Ishikawa (cell line): ENCODE results near the gene HOXD8.

Experiments
- CEBPB ChIP-seq: IDR thresholded peaks from 2 replicates; pipeline ENCODE4 v1.6.1; 2012
- CREB1 ChIP-seq: IDR thresholded peaks from 2 replicates; pipeline ENCODE4 v1.6.1; 2012; ENCODE audit warnings: low read depth
- EGR1 ChIP-seq: IDR thresholded peaks from 2 replicates; pipeline ENCODE4 v1.6.1; 2012
- EP300 ChIP-seq: IDR thresholded peaks from 2 replicates; pipeline ENCODE4 v1.6.1; 2012; ENCODE audit warnings: borderline replicate concordance
- FOXM1 ChIP-seq: IDR thresholded peaks from 2 replicates; pipeline ENCODE4 v1.6.1; 2012; ENCODE audit warnings: low read depth, borderline replicate concordance
- NFIC ChIP-seq: IDR thresholded peaks from 2 replicates; pipeline ENCODE4 v1.6.1; 2012
- RAD21 ChIP-seq: IDR thresholded peaks from 2 replicates; pipeline ENCODE4 v1.6.1; 2012; ENCODE audit warnings: low read depth
- TAF1 ChIP-seq: IDR thresholded peaks from 2 replicates; pipeline ENCODE4 v1.6.1; 2012; ENCODE audit warnings: low read depth, mild to moderate bottlenecking
- TCF12 ChIP-seq: IDR thresholded peaks from 2 replicates; pipeline ENCODE4 v1.6.1; 2012; ENCODE audit warnings: low read depth
- TEAD4 ChIP-seq: IDR thresholded peaks from 2 replicates; pipeline ENCODE4 v1.6.1; 2012
- YY1 ChIP-seq: IDR thresholded peaks from 2 replicates; pipeline ENCODE4 v1.6.1; 2012; ENCODE audit warnings: low read depth
- ZBTB7A ChIP-seq: IDR thresholded peaks from 2 replicates; pipeline ENCODE4 v1.6.1; 2012; ENCODE audit warnings: low read depth
- TF ChIP-seq, protein P1 (sequence below): IDR thresholded peaks from 2 replicates; pipeline ENCODE4 v1.6.1; 2012
- TF ChIP-seq, protein P2 (sequence below): IDR thresholded peaks from 2 replicates; pipeline ENCODE4 v1.6.1; 2012
- TF ChIP-seq, protein P3 (sequence below): IDR thresholded peaks from 2 replicates; pipeline ENCODE4 v1.6.1; 2012; ENCODE audit warnings: low read depth, mild to moderate bottlenecking

The HOXD8 gene

DNA sequence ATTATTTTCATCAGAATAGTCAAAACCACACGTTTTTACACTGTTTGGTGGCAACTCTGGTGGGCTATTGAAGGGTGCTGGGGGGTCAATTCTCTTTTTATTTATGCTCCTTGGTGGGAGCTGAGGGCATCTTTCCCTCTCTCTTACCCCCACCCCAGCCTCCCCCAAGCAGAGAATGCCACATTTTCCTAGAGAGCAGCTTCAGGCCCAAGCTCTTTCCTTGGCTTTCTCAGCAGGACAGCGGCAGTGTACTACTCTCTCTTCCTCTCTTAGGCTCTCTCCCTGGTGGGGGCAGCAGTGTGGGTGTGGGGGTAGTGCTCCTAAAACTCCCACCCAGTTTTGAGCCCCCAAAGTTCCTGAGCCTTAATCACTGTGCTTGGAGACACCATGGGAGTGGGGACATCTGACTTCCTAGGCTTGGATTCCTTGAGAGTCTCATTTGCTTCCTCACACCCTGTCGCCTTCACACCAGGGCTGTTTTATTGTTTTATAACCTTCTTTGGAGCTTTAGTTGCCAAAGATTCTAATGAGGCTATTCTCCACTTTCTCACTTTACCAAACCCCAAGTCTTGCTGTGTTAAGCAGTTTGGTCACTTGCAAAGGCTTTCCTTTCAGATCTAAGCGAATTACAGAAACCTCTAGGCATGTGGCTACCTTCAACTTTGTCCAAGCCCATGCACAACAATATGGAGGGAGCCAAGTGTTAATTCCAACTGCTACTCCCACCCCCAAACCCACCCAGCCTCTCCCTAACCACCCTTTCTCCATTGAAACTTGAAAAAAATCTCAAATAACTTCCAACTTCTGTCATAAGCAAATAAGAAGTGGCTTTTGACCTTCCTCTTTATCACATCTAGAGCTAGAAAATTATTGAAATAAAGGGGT, 15.8 kb downstream of the HOXD8 start:
- TF ChIP-seq TEAD4 (no peak), ZBTB7A (no peak), CREB1 (no peak), TCF12 (no peak), CEBPB (no peak), EP300 (no peak), FOXM1 (no peak), NFIC (no peak), TAF1 (no peak)
- TF ChIP-seq, protein P1, sequence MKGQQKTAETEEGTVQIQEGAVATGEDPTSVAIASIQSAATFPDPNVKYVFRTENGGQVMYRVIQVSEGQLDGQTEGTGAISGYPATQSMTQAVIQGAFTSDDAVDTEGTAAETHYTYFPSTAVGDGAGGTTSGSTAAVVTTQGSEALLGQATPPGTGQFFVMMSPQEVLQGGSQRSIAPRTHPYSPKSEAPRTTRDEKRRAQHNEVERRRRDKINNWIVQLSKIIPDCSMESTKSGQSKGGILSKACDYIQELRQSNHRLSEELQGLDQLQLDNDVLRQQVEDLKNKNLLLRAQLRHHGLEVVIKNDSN: no peak
- TF ChIP-seq, protein P2, sequence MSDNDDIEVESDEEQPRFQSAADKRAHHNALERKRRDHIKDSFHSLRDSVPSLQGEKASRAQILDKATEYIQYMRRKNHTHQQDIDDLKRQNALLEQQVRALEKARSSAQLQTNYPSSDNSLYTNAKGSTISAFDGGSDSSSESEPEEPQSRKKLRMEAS: no peak
- TF ChIP-seq, protein P3, sequence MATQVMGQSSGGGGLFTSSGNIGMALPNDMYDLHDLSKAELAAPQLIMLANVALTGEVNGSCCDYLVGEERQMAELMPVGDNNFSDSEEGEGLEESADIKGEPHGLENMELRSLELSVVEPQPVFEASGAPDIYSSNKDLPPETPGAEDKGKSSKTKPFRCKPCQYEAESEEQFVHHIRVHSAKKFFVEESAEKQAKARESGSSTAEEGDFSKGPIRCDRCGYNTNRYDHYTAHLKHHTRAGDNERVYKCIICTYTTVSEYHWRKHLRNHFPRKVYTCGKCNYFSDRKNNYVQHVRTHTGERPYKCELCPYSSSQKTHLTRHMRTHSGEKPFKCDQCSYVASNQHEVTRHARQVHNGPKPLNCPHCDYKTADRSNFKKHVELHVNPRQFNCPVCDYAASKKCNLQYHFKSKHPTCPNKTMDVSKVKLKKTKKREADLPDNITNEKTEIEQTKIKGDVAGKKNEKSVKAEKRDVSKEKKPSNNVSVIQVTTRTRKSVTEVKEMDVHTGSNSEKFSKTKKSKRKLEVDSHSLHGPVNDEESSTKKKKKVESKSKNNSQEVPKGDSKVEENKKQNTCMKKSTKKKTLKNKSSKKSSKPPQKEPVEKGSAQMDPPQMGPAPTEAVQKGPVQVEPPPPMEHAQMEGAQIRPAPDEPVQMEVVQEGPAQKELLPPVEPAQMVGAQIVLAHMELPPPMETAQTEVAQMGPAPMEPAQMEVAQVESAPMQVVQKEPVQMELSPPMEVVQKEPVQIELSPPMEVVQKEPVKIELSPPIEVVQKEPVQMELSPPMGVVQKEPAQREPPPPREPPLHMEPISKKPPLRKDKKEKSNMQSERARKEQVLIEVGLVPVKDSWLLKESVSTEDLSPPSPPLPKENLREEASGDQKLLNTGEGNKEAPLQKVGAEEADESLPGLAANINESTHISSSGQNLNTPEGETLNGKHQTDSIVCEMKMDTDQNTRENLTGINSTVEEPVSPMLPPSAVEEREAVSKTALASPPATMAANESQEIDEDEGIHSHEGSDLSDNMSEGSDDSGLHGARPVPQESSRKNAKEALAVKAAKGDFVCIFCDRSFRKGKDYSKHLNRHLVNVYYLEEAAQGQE: no peak

DNA sequence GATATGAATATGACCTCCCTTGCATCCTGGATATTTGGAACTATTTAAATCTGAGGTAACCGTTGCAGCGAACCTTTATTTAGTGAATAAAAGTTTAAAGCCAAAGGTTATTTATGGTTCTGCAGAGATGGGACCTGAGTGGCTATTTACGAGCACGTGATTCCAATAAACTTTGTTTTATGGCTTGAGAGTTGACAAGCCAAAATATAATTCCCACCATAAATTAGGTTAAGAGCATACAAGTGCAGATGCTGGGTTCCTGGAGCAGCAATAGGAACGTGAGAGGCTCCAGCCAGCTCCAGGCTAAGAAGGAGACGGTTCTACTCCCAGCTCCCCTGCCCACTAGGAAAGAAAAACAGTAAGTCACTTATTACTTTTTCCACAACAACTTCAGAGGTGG, 16.6 kb downstream of the HOXD8 start:
- TF ChIP-seq, protein P2: no peak
- no peak for TF ChIP-seq CREB1
- TF ChIP-seq CEBPB: no peak
- TF ChIP-seq TCF12: no peak
- TF ChIP-seq TAF1: no peak
- TF ChIP-seq EGR1: no peak
- TF ChIP-seq, protein P1: no peak
- no peak for TF ChIP-seq ZBTB7A
- no peak for TF ChIP-seq NFIC
- TF ChIP-seq FOXM1: no peak
- TF ChIP-seq, protein P3: no peak
- TF ChIP-seq TEAD4: no peak
- no peak for TF ChIP-seq YY1
- no peak for TF ChIP-seq RAD21

DNA sequence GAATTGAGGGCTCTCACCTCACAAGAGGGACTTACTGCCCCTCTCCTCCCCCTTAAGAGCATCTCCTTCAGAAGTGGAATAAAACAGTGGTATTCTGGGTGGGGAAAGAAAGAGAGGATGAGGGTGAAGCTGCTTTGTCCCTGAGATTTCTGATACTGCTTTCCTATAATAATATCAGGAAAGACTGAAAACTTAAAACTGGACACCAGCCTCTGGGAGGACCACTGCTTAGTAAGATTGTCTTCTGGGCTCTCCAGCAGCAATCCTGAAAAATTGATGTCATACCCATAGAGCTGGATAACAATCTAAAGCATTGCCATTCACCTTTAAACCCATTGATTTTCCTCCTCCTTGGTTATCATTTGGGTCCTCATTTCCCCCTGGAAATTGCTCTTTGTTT, 17.1 kb downstream of the HOXD8 start:
- TF ChIP-seq YY1 (no peak), RAD21 (no peak), TEAD4 (no peak), EGR1 (no peak), CEBPB (no peak), CREB1 (no peak), EP300 (no peak), NFIC (no peak), FOXM1 (no peak), ZBTB7A (no peak)
- TF ChIP-seq, protein P1: no peak
- TF ChIP-seq, protein P3: no peak
- TF ChIP-seq, protein P2: no peak

DNA sequence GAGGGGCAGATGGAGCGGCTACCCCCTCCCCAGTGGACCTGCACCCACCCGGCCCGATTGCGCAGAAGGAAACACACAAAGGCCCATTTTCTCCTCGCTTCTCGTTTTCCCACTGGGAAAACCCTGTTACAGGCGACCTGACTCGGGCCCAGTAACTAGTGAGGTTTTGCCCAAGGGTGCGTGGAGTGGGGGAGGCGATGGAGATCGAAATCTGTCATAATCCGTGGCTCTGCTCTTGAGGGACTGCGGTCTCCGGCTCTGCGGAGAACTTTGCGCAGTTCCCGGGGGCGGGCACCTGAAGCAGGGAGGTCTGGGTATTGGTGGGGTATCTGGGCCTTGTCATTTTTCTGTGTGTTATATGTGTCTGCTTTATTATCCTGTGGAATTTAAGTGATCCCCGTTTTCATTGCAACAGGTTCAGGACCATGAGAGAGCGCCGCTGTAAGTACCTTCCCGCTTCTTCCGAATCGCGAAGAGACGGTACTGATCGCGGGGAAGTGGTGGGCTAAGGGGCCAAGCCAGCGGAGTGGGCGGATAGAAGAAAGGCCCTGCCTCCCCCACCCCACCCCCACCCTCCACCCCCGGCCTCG, 17.8 kb downstream of the HOXD8 start:
- TF ChIP-seq, protein P3: no peak
- TF ChIP-seq EGR1 (no peak), TEAD4 (no peak), CREB1 (no peak), YY1 (no peak), RAD21 (no peak), EP300 (no peak), TAF1 (no peak), FOXM1 (no peak), NFIC (no peak), CEBPB (no peak), ZBTB7A (no peak), TCF12 (no peak)
- TF ChIP-seq, protein P1: no peak
- TF ChIP-seq, protein P2: no peak
